Colon (tissue), 2 donors: ENCODE data around the gene HKDC1.
"Not testable (repeated sequence)": the region's sequence is repeated elsewhere in the genome, so short reads cannot be mapped to it uniquely, and the experiment has no call there.

ENCODE experiments used
- FAIRE-seq: peaks from 2 replicates; lab custom pipeline; 2012; peaks lifted over from hg19 to GRCh38; lab: Jason Lieb, UNC
- donor health status: control.
- donor health status: control.

Gene HKDC1, protein sequence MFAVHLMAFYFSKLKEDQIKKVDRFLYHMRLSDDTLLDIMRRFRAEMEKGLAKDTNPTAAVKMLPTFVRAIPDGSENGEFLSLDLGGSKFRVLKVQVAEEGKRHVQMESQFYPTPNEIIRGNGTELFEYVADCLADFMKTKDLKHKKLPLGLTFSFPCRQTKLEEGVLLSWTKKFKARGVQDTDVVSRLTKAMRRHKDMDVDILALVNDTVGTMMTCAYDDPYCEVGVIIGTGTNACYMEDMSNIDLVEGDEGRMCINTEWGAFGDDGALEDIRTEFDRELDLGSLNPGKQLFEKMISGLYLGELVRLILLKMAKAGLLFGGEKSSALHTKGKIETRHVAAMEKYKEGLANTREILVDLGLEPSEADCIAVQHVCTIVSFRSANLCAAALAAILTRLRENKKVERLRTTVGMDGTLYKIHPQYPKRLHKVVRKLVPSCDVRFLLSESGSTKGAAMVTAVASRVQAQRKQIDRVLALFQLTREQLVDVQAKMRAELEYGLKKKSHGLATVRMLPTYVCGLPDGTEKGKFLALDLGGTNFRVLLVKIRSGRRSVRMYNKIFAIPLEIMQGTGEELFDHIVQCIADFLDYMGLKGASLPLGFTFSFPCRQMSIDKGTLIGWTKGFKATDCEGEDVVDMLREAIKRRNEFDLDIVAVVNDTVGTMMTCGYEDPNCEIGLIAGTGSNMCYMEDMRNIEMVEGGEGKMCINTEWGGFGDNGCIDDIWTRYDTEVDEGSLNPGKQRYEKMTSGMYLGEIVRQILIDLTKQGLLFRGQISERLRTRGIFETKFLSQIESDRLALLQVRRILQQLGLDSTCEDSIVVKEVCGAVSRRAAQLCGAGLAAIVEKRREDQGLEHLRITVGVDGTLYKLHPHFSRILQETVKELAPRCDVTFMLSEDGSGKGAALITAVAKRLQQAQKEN

DNA sequence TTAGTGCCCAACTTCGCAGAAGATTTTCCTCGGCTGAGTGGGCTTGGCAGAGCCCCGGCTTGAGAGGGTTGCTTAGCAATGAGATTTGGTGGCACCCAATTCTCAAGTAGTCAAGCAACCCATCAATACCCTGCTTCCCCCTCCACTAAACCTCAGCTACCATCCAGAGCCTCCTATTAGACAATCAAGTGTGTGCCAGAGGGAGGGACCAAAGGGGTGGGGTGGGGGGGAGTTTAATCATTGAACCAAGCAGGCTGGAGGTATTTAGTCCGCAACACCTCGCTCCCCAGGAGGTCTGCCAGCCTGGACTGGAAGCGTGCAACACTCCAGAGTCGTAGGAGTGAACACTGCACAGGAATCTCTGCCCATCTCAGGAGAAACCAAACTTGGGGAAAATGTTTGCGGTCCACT lies at the start of gene HKDC1:
Gene HKDC1, plus strand, starts transcription at position 292 of the 411 bp plus-strand sequence. Its CDS starts 104 bp downstream, at position 396.
- FAIRE-seq = no peak

DNA sequence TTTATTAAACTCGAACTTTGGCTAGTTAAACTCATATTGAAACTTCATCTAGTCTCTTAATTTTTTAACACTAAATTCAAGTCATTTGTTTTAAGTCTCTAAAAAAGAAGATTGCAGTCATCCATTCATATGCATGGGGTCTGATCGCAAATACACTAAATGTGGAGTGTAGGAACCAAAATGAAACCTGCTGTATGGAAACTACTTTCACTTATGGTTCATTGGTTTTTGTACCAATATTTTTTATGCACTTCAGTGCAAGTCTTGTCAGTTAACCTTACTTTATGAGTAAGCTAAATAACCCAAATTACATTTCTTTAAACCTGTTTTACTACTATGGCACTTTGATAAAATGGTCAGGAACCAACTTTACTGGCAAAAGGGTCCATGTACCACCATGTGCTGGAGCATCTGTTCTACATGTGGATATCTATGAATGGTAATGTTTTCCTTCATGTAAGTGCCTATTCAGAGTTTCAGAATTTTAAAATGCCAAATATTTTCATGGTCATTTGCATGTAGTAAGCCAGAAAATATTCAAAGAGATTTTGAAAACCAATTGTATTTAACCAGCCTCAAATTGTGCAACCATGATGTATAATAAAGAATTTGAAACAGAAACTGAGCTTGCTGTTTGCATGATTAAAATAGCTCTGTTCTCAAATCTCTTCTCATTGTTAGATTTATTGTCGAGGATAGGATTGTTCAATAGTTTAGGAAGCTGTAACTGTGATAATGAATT lies 47.7 kb upstream of the HKDC1 start:
- no peak for FAIRE-seq

DNA sequence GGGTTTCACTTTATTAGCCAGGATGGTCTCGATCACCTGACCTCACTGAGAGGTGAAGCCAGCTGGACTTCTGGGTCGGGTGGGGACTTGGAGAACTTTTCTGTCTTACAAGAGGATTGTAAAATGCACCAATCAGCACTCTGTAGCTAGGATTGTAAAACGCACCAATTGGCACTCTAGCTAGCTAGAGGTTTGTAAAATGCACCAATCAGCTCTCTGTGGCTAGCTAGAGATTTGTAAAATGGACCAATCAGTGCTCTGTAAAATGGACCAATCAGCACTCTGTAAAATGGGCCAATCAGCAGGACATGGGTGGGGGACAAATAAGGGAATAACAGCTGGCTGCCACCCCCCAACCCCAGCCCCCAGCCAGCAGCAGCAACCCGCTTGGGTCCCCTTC lies 44.8 kb upstream of the HKDC1 start:
- not testable (repeated sequence) for FAIRE-seq

DNA sequence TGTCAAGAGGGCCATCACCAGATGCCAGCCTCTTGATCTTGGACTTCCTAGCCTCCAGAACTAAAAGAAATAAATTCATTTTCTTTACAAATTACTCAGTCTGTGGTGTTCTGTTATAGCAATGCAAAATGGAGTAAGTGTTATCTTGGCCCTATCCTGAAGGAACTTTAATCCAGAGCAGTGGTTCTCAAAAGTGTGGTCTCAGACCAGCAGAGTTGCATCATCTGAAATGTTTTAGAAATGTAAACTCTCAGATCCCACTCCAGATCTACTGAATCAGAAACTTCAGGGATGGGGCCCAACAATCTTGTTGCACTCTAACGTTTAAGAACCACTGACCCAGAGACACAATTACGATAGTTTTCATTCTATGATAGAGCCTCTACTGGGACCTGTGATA lies 43.3 kb upstream of the HKDC1 start:
- FAIRE-seq = no peak

DNA sequence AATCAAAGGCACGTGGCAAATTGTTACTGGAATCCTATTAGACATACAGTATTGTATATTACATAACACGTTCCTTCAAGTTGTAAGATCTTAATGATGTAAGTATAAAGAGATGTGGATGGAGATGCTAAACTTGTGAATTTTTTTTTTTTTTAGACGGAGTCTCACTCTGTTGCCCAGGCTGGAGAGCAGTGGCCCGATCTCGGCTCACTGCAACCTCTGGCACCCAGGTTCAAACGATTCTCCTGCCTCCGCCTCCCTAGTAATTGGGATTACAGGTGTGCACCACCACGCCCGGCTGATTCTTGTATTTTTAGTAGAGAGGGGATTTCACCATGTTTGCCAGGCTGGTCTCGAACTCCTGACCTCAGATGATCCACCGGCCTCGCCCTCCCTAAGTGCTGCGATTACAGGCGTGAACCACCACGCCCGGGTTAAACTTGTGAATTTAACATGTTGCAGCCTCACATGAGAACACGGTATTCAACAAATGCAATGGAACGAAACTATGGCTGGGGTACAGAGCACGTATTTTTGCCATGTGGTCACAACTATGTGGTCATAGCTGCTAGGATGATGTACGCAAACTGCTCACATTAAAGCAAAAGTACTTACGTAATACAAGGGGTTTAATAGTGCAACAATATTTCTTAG lies 40.9 kb upstream of the HKDC1 start:
- no peak for FAIRE-seq

DNA sequence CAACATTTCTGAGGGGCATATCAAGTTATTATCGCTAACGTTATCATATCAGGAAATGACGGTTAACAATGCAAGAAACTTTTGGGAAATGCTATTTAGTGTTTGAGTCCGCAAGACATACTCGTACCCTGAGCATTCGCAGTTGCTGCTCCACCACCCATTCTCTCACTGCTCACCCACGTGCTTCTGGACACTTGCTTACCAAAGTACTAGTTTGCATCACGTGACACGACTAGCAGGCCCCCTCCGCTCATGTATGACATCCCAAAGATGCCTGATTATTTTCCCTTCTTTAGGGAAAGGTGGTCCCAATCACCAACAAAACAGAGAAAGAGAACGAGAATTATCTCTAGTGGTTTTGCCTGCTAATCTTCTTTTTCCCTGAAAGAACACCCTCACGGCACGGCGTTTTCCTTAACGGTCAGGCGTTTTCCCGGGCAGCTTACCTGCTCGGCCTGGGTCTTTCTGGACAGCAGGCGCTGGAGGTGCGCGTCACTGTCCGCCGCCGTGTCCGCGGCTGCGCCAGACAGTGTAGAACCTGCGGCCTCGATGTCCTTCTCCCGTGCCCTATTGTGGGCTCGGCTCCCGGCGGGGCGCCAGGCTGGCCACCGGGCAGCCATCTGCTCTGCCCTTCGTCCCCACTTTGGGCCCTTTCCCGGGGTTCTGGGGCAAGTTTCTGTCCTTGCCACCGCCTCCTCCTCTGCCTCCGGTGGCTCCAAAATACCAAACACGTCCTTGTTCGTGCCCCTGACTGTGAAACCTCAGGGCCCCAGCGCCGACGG lies 40.2 kb upstream of the HKDC1 start, which contains the start of gene SUPV3L1:
Gene SUPV3L1, plus strand, starts transcription at position 492 of the 782 bp plus-strand sequence. Its CDS starts 58 bp downstream, at position 550.
- peak; percentile 28 for FAIRE-seq

DNA sequence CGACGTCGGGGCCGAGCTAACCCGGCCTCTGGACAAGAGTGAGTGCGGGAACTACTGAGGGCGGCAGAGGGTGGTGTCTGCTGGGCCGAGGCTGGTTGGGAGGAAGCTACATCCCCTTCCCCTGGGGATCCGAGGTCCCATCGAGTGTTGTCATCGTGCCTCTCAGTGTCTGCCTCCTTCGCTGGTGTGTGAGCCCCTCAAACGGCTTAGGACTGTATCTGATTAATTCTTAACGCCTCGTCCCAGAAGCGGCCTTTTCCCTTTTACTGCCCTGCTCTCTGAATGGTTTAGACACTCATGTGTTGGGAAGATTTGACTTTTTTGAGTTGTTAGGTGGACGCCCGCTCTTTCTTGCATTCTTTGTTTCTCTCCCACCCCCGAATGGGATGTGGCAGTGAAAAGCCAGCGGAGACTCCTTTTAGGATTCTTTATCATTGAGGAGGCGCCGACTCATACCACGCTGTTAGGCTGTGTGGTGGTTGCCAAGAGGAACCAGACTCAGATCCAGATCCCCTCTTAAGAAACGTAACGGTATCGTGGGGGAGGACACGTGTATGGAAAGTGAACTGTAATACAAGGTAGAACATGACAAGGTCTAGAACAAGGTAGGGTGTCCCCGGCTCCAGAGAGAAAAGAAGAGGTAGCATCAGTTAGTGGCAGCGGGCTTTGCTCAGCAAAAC lies 39.5 kb upstream of the HKDC1 start:
- FAIRE-seq = no peak

DNA sequence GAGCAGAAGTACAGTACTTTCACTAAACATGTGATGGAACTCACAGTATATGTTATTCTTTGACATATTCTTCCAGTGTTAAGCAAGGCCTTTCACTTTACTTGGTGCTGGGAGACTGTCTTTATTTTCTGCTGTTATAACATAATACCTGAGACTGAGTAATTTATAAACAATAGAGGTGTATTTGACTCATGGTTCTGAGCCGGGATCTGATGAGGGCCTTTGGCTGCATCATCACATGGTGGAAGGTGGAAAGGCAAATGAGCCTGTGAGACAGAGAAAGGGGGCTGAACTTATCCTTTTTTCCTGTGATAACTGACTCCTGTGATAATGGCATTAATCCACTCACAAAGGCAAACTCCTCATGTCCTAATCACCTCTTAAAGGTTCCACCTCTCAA lies 38.7 kb upstream of the HKDC1 start:
- FAIRE-seq = no peak

DNA sequence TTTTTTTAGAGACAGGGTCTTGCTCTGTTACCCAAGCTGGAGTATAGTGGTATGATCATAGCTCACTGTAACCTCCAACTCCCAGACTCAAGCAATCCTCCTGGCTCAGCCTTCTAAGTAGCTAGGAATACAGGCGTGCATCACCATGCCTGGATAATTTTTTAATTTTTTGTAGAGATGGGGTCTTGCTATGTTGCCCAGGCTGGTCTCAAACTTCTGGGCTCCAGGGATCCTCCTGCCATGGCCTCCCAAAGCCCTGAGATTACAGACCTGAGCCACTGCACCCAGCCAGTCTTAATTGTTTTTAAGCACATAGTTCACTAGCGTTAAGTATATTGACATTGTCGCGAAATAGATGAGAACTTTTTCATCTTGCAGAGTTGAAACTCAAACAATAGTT lies 38.1 kb upstream of the HKDC1 start:
- no peak for FAIRE-seq

DNA sequence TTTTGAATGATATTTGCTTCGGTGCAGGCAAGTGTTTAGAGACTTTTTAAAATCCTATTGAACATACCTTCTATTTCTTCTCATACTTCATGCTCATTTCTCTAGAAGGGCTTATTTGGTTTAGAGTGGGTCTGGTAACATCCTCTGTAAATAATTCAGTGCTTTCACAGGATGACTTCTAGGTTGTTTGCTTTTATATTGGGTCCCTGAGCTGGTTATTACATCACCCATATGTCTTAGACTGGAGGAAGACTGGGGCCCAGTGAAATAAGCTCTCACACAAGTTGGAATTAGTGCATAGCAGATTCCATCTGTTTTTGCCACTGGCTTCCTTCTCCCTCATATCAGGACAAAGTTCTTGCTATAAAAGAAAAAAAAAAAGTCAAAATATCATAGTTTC lies 33.6 kb upstream of the HKDC1 start:
- no peak for FAIRE-seq

DNA sequence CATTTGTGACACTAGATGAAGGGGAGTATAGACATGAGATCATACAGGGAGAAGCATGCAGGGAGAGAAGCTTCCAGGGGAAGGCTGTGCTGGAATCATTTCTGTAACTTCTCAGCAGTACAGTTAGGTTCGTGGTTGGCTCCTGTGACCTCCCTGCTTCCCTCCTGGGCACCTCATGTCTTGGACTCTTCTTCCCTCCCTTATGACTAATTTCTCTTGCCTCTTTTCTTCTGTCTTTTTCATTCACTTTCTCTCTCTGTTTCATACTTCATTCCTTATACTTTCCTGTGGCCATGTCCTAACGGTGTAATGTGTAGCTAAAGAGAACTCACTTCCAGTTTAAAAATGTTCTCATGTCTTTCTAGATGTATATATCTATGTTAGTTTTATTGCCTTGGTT lies 19.1 kb upstream of the HKDC1 start:
- no peak for FAIRE-seq

DNA sequence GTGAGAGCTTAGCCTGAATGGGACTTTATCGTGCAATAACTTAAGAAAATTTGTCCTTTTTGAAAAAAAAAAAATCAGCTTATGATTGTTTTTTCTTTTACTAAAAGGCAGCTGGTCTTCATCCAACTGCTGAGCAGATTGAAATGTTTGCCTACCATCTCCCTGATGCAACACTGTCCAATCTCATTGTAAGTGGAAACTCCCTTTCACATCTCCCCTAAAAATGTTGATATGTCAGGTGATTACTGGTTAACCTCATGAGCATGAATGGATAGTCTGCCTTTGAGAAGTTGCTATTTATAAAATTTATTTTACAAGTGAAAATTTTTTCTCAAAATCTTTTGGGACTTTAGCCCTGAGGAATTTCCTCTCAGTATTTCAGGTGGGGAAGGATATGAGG lies 17.8 kb upstream of the HKDC1 start:
- no peak for FAIRE-seq

DNA sequence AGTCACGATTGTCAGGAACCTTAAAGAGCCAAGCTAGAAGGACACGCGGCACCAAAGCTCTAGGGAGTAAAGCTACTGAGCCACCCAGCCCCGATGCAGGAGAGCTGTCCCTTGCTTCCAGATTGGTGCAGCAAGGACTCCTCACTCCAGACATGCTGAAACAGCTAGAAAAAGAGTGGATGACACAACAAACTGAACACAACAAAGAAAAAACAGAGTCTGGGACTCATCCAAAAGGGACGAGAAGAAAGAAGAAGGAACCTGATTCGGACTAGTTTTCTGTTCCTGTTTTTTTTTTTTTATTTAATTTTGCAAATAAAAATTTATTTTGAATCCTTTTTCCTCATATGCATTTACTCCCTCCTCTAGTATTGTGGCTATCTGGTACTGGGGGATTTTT lies 11.4 kb upstream of the HKDC1 start:
- no peak for FAIRE-seq

DNA sequence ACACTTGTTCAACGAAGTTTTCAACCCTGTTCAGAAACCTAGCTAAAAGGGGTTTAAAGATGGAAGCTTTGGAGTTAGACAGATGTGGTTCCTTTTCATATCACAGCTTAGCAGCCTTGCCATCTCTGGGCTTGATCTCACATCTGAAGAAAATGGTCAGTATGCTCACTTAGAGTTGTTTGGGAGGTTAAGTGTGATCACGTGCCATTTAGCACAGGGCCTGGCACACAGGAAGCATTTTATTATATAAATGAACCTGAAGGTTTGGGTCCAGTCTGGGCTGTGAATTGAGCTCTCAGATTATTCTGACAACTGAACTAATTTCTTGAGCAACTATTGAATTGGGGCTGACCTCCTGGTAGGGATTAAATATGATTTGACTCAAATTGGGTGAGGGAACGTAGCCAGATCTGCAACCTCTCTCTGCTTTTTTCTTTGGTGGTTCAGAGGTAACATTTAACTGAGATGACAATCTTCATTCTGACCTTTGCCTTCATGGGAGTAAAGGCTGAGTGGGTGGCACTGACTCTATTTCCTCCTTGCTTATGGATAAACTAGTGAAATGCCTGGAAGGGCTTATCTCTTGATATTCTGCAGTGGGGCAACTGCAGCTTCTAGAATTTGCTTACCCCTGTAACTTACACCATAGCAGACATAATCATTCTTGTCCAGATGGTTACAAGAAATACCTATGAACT lies 10.2 kb upstream of the HKDC1 start:
- FAIRE-seq = no peak

DNA sequence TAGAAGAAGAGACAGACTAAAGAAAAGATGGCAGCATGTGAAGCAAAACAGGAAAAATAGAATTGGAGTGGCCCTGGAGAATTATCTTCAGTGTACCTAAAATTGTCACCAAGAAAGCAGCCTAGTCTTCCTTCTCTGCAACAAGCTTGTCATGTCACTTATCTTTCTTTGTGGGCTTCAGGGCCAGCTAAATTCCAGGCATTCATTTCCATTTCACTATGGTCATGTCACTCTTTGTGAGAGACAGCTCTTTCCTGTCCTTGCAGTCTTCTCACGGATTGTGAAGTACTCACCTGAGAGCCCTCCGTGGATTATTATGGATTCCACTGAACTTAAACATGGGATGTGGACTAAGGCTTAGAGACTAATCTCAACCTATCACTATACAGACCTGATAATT lies 9.0 kb upstream of the HKDC1 start:
- no peak for FAIRE-seq

DNA sequence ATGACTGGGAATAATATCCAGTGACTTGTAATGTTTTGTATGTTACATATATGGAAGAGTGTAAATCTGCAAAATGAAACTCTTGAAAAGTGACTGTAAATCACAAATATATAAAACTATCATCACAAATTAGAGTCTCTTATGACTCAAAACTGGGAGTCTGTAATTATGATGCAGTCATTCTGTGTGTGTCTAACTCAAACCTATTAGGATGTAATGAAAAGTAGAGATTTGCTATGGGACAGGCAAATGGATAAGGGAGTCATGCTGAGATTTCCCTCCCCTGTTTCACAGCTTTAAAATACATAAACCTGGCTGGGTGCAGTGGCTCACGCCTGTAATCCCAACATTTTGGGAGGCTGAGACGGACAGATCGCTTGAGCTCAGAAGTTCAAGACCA lies 8.6 kb upstream of the HKDC1 start:
- FAIRE-seq = no peak

DNA sequence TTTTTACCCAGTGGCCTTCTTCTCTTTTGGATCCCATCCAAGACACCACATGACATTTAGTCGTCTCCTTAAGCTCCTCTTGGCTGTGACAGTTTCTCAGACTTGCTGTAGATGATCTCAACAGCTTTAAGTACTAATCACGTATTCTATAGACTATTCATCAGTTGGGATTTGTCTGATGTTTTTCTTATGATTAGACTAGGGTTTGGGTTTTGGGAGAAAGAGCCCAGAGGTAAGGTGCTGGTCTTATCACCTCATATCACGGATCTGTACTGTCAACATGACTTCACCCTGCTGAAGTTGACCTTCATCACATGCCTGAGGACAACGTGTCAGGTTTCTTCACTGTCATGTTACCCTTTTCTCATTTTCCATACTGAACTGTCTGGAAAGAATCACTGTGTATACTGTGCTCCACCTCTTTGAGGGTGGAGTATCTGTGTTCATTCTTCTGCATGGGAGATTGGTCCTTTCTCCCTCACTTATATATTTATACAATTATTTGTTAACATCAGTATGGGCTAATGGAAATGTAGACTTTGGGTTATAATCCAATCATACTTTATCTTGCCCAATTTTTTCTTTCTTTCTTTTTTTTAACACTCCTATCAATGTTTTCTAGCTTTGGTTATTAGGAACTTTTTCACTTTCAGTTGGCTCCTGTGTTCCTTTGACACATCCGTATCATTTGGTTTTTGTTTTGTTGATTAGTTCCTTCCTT lies 6.4 kb upstream of the HKDC1 start:
- no peak for FAIRE-seq

DNA sequence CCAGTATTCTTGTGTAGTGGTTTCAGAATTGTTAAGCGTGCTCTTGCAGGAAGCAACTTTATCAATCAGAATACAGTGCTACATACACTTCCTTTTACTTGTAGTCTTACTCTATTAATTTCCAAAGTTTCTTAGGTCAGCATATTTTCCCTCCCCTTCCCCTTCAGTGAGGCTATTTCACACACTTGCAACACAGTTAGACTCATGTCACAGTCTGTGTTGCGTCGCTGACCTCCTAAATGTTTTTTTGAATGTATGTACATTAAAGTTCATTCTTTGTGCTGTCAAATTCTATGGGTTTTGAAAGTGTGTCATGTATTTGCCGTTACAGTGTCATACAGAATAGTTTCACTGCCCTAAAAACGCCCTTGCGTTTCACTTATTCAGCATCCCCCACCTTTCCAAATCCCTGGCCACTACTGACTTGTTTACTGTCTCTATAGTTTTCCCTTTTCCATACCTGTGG lies 5.4 kb upstream of the HKDC1 start:
- FAIRE-seq = no peak
